HUES48 (cell line): ENCODE results near the gene MEN1.

Experiments
- H3K27ac ChIP-seq: one replicate; pipeline ENCODE4 v1.7.0; 2013; ENCODE audit warnings: low read depth, low read length, inconsistent platforms
- H3K27me3 ChIP-seq: 2 replicates; pipeline ENCODE4 v1.6.1; 2013; ENCODE audit warnings: mild to moderate bottlenecking, low read length; ENCODE audit not compliant: control insufficient read depth, insufficient read depth
- H3K36me3 ChIP-seq: 2 replicates; pipeline ENCODE4 v1.6.1; 2013; ENCODE audit warnings: low read length; ENCODE audit not compliant: control insufficient read depth, insufficient read depth
- H3K4me1 ChIP-seq: 2 replicates; pipeline ENCODE4 v1.6.1; 2013; ENCODE audit warnings: mild to moderate bottlenecking, low read length; ENCODE audit not compliant: control insufficient read depth, insufficient read depth
- H3K4me3 ChIP-seq: 2 replicates; pipeline ENCODE4 v1.5.1; 2013; ENCODE audit warnings: mild to moderate bottlenecking, low read depth, low read length
- H3K9ac ChIP-seq: 2 replicates; pipeline ENCODE4 v1.6.1; 2013; ENCODE audit warnings: mild to moderate bottlenecking, low read depth, low read length, moderate library complexity
- H3K9me3 ChIP-seq: 2 replicates; pipeline ENCODE4 v1.6.1; 2013; ENCODE audit warnings: low read length; ENCODE audit not compliant: control insufficient read depth, insufficient read depth

The MEN1 gene

DNA sequence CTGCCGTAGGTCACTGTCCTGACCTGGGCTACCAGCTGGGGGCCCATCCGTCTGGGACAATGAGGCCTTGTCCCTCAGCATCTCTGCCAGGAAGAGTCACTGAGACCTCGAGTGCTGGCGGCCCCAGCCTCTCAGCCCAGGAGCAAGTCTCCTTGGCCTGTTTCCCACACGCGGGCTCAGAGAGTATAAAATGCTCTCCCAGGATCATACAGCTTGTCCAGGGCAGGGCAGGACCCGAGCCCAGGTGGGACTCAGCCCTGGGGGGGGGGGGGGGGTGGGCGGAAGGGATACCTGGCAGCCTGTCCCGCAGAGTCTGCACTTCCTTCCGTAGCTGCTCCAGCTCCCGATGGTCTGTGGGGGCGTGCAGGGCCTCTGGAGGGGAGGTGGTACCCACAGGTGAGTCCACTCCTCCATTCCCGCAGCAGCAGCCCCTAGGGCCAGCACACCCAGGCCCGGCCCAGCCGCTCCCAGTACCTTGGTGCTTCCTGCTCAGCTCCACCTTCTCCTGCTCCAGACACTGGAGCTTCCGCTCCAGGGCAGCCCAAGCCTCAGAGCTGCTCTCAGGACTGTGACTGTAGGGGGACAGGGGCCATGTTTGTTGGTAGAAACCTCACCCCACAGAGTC, 26.2 kb upstream of the MEN1 start:
- H3K4me3 ChIP-seq: no peak overlapping the region
- no peaks in the 10 kb centered on the region for H3K27me3 ChIP-seq
- H3K36me3 ChIP-seq: peaks cover 69% of the 10 kb centered on the region
- no peak overlapping the region for H3K9ac ChIP-seq
- H3K27ac ChIP-seq: no peak overlapping the region
- H3K9me3 ChIP-seq: no peaks in the 10 kb centered on the region
- H3K4me1 ChIP-seq: no peaks in the 10 kb centered on the region

DNA sequence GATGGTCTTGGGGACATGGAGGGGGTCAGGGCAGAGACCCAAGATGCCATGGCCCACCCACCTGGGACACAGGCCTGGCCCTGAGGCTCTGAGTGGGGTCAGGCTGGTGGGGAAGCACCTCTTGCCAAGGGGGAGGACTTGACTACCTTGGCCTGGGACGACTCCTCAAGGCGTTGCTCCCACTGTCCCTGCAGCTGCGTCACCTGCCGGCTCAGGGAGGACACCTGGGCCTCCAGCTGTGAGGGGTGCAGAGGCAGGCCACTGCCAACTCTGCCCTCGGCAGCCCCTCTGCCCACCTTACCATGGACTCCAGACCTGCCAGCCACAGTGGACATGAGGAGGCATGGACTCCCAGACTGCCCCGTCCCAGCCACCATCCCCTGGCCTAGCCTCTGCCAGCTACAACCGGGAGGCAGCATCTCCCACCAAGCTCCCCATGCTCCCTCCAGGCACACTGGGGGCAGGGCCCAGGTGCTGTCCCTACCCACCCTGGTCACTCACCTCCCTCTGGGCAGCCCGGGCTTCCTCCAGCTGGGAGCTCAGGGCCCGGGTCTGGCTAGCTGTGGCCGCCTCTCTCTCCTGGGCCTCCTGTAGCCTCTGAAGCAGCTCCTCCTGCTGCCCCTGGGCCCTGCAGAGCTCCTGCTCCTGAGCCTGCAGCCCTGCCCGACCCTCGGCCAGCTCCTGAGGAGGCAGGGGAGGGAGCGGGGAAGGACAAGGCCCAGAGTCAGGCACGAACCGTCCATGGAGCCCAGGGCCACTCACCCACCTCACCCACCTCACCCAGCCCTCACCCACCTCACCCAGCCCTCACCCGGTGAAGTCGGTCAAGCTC, 25.5 kb upstream of the MEN1 start:
- H3K9me3 ChIP-seq: no peaks in the 10 kb centered on the region
- peaks cover 74% of the 10 kb centered on the region for H3K36me3 ChIP-seq
- no peak overlapping the region for H3K9ac ChIP-seq
- H3K27ac ChIP-seq: no peak overlapping the region
- H3K4me3 ChIP-seq: no peak overlapping the region
- no peaks in the 10 kb centered on the region for H3K27me3 ChIP-seq
- no peaks in the 10 kb centered on the region for H3K4me1 ChIP-seq

DNA sequence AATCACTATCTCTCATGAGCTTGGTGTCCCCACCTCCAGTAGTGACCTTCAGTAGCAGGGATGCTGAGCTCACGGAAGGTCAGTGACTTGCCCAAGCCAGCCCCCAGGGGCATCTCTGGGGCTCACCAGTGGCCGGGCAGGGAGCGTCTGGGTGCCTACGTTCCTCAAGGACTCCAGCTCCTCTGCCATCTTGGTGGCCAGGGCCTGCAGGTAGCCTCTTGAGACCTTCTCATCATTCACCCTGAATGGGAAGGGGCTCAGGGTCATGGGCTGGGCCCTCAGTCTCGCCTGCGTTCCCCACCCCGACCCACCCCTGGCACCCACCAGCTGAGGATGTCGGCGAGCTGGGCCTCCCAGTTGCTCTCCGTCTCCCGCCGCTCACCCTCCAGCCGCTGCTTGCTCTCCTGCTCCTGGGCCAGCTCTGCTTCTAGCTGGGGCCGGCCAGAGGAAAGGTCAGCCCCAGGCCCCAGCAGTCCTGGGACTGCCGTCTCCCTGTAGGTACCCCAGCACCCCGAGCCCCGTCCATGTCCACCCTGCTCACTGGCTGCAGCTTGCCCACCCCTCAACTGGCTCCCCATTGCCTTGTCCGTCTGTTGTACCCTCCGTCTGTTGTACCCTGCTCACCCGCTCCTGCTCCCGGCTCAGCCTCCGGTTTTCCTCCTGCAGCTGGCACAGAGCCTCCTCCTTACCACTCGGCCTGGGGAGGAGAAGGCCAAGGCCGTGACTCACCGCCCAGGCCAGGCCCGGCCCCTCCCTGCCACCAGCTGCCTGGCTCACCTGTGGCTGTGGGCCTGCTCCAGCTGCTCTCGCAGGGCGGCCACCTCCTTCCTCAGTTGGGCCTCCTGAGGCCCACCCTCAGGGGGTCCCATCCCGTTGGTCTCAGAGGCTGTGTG, 24.6 kb upstream of the MEN1 start:
- Histone ChIP-seq H3K9me3 (no peaks in the 10 kb centered on the region), H3K4me3 (no peak overlapping the region), H3K4me1 (no peaks in the 10 kb centered on the region), H3K27me3 (no peaks in the 10 kb centered on the region), H3K27ac (no peak overlapping the region), H3K9ac (no peak overlapping the region), H3K36me3 (peaks cover 76% of the 10 kb centered on the region)

DNA sequence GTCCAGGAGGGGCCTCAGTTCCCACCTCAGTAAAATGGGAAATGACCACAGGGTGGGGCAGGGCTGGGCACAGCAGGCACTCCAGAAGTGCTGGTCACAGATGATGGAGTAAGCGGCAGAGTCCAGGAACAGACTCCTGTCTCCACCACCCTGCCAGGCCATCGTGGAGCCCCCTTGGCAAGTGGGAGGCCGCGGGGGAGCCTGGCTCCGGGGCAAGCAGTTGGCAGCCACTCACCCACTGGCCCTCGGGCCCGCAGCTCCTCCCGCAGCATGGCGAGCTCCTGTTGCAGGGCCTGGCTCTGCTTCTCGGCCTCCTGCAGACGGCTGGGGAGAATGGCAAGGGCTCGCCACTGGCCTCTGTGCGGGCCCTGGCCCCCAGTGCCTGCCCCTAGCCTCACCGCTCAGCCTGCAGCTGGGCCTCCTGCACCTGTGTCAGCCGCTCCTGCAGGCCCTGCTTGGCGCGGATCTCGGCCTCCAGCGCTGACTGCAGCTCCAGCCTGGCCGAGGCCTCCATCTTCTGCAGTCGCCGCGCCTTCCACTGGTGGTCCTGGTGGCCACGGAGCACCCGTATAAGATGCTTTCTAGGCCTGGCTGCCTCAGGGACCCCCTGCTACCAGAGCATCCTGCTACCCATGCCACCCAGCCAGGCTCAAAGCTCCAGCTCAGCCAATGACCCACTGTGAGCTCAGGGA, 23.8 kb upstream of the MEN1 start:
- Histone ChIP-seq H3K4me3 (no peak overlapping the region), H3K36me3 (peaks cover 77% of the 10 kb centered on the region)

DNA sequence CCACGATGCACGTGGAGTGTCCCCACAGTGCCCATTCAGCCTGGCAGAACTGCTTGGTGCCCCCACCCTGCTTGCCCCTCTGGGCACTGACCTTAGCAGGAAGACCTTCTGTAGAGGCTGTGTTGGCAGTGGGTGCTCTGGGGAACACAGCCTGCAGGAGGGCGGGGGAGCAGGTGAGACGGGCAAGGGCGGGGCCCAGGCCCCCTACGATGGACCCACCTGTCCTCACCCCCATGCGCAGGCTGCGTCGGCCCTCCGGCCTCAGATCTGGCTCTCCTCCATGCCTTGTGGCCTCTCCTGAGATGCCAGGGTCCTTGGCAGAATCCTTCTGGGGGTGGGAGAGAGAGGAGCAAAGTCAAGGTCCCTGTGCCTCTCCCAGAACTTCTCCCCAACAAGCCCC, 23.2 kb upstream of the MEN1 start:
- Histone ChIP-seq H3K36me3 (peaks cover 73% of the 10 kb centered on the region), H3K4me3 (no peak overlapping the region), H3K4me1 (no peaks in the 10 kb centered on the region), H3K27ac (no peak overlapping the region), H3K27me3 (no peaks in the 10 kb centered on the region), H3K9me3 (no peaks in the 10 kb centered on the region), H3K9ac (no peak overlapping the region)

More for the DNA sequence above, 23.8 kb upstream of the MEN1 start:
- Histone ChIP-seq H3K27ac (no peak overlapping the region), H3K9ac (no peak overlapping the region), H3K27me3 (no peaks in the 10 kb centered on the region), H3K9me3 (no peaks in the 10 kb centered on the region), H3K4me1 (no peaks in the 10 kb centered on the region)

DNA sequence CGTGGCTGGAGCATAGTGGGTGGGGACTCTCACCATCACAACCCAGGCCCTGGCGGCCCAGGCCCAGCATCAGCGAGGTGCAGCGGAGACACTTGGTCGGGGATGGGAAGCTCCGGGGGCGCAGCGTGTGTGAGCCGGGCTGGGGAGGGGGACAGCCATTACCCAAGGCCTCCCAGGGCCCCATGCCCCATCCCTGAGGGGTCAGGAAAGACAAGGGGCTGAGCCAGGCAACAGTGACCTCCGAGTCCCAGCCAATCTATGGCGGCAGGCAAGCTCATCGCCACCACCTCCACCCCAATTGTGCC, 22.8 kb upstream of the MEN1 start:
- Histone ChIP-seq H3K4me1 (no peaks in the 10 kb centered on the region), H3K27ac (no peak overlapping the region), H3K4me3 (no peak overlapping the region), H3K36me3 (peaks cover 70% of the 10 kb centered on the region), H3K9ac (no peak overlapping the region), H3K27me3 (no peaks in the 10 kb centered on the region), H3K9me3 (no peaks in the 10 kb centered on the region)

DNA sequence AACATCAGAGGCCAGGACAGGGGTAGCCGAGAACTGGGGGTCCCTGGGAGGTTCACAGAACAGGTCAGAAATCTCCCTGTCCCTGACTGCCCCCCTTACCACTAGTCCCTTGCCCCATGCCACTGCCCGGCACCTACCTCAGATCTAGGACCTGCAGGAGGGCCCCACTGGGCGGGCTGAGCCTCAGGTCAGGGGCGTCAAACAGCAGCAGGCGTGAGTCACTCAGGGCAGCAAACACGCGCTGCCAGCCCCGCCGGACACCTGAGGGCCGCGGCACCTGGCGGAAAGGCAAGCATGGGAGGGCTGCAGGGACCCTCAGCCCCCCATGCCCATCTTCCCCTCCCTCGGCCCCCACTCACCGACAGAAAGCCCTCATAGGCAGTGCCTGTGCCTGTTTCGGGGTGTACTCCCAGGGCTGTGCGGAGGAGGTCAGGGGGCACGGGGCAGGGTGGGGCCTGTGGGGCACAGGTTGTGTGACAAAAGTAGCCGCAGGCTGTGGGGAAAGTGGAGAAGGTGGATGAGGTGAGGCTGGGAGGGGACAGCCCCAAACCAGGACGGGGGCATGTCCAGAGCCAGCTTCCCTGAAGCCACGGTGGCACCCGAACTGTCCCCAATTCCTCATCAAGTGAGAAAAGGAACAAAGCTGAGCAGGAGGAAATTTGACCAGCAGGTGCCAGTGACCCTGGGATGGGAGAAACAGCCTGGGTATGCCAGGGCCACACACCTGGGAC, 22.3 kb upstream of the MEN1 start:
- no peak overlapping the region for H3K27ac ChIP-seq
- no peak overlapping the region for H3K4me3 ChIP-seq
- no peaks in the 10 kb centered on the region for H3K27me3 ChIP-seq
- H3K9me3 ChIP-seq: no peaks in the 10 kb centered on the region
- peaks cover 65% of the 10 kb centered on the region for H3K36me3 ChIP-seq
- H3K4me1 ChIP-seq: no peaks in the 10 kb centered on the region
- H3K9ac ChIP-seq: no peak overlapping the region

DNA sequence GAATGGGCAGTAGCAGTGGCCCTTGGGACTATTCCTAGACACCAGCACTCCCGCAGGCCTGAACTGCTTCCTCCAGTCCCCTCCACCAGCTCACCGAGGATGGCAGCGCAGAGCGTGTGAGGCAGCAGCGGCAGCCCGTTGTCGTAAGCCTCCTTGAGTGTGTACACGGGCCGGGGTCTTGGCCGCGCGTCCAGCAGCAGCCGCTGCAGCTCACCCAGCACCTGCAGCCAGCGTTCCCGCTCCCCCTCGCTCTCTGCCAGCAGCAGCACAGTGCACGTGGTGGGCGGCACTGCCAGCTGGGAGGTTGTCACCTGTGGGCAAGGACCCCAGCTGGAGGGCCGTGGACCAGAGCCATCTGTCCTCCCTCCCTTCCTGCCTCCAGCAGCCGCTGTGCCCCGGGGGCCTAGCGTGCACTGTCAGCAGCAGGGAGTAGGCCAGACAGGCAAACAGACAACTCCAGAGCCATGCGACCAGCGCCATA, 21.1 kb upstream of the MEN1 start:
- Histone ChIP-seq H3K9me3 (no peaks in the 10 kb centered on the region), H3K27me3 (no peaks in the 10 kb centered on the region), H3K27ac (no peak overlapping the region), H3K36me3 (peaks cover 66% of the 10 kb centered on the region), H3K4me1 (no peaks in the 10 kb centered on the region), H3K9ac (no peak overlapping the region), H3K4me3 (no peak overlapping the region)

DNA sequence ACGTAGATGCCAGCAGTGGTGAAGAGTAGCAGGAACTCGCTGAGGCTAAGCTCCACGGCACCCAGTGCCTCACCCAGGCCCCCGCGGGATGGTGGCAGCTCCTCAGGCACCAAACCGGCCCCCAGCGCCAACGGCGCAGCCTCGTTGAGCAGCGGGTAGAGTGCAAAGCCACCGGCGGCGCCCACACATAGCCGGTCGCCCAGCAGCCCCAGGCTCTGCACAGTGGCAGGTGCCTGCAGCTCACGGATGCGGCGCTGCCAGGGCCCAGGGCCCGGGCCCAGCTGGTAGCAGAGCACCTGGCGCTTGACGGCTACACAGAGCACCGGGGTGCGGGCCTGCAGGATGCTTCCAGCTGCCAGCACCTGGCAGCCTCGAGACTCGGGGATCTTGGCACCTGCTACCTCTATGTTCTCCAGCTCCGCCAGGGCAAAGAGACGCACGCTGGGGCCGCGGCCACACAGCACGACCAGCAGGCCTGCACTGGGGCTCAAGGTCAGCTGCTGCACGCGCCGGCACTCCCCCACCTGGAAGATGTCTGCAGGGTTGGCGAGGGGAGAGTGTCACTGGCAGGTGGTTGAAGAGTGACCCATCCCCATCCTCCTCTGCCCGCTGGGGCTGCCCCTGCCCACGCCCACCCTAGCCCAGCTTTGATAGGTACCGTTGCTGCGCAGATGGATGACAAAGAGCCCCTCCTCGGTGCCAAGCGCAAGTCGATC, 19.3 kb upstream of the MEN1 start:
- Histone ChIP-seq H3K9ac (no peak overlapping the region), H3K27ac (no peak overlapping the region), H3K27me3 (no peaks in the 10 kb centered on the region), H3K4me1 (no peaks in the 10 kb centered on the region), H3K36me3 (peaks cover 64% of the 10 kb centered on the region), H3K4me3 (no peak overlapping the region), H3K9me3 (no peaks in the 10 kb centered on the region)

DNA sequence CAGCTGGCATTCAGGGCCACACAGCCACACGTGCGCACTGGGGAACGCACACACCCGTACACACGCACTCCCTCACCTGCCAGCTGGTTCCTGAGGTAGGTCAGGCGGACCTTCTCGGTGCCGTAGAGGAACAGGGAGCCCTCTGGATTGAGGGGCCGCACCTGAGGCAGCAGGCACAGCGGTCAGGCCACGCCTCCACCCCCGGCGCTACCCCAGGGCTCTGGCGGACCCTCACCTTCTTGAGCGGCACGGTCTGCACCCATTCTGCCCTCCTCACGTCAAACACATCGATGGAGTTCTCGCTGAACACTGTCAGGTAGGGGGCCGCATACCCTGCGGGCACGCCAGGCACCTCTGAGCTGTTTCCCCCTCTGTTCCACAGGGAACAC, 17.1 kb upstream of the MEN1 start:
- Histone ChIP-seq H3K4me1 (no peaks in the 10 kb centered on the region), H3K9me3 (no peaks in the 10 kb centered on the region), H3K27ac (no peak overlapping the region), H3K27me3 (no peaks in the 10 kb centered on the region), H3K36me3 (peaks cover 44% of the 10 kb centered on the region), H3K4me3 (no peak overlapping the region), H3K9ac (no peak overlapping the region)
